Fibroblast of upper back skin (primary cell): ENCODE measurements around the gene UBE2D2.

Experiments
- DNase-seq: peaks from one replicate; pipeline ENCODE4 v3.0.0-alpha.2; 2013

Gene UBE2D2

DNA sequence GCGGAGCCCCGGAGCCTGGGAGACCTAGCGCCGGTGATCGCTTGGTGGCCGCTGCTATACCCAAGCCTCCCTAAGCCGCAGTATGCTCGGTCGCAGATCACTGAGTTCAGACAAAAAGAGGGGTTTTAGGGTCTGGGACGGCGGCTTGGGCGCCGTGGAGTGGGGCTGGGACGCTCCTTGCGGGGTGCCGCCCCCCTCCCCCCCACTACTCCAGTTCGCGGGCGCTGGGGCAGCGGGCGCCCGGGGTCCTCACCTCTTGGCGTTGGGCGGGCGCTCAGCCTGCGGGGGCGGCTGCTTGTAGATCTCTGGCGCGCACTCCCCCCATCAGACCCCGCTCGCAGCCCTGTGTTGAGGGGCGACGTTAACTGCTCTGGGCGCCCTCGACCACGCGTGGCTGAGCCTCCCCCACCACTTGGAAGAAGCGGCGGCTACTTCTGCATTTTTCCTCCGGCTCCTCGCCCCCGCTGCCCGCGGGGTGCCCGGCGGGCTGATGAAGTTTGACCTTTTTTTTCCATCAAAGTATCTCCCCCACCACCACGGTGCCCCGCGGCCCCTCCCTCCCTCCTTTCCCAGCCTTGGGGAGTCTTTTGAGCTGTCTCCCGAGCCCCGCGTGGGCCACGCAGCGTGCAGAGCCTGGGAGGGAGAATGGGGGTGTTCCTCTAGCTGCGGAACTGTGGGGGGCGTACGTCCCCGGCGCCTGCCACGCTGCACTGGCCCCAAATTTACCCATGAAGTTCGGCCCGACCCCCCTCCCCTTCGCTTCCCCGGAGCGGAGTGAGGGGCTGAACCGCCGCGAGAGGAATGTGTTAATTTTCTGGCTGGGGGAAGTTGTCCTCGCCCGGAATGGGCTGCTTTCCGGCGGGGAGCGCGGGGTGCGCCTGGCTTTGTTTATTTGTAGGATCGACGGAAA lies 88.2 kb downstream of the UBE2D2 start:
- peak; percentile 16 for DNase-seq

DNA sequence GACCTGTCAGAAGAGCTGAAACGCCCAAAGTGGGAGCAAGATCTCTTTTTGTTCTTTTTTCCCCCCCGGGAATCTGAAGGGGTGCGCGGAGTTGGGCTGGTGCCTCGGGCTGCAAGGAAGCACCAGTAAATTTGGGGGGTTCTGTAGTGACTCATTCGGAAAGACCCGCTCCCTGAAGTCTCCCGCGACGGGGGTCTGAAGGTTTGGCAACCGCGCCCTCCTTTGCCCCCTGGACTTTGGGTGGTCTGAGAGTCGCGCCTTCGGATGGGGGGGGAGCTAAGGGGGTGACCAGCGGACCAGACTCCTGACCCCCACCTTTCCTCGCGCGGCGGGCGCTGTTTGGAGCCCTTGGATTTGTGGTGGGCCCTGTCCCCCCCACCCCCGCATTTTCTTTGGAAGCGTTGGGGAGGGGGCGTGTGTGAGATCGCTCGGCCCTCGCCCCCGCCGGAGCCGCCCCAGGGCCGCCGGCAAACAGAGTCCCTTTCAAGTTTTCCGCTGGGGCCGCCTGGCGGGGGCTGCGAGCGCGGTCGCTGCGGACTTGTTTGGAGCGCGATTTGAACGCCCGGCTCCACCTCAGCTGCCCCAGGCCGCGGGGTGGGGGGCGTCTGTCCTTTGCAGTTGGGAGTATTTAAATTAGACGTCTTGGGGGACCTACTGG lies 89.0 kb downstream of the UBE2D2 start:
- DNase-seq = no peak

DNA sequence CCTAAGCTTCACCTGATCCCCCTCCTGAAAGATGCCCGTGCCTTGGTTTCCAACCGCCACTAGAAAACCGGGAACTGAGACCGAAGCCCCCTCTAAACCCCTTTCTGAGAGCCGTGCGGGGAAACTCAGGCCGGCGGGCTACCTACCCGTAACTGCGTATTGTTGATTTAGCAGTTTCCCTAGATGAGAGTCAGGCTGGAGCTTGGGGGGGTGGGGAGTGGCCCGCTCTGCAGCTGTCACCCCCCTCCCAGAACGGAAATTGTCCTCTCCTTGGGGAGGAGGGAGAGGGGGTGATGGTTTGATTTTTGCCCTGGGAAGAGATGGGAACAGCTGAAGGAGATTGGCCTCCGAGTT lies 89.5 kb downstream of the UBE2D2 start:
- DNase-seq = no peak

DNA sequence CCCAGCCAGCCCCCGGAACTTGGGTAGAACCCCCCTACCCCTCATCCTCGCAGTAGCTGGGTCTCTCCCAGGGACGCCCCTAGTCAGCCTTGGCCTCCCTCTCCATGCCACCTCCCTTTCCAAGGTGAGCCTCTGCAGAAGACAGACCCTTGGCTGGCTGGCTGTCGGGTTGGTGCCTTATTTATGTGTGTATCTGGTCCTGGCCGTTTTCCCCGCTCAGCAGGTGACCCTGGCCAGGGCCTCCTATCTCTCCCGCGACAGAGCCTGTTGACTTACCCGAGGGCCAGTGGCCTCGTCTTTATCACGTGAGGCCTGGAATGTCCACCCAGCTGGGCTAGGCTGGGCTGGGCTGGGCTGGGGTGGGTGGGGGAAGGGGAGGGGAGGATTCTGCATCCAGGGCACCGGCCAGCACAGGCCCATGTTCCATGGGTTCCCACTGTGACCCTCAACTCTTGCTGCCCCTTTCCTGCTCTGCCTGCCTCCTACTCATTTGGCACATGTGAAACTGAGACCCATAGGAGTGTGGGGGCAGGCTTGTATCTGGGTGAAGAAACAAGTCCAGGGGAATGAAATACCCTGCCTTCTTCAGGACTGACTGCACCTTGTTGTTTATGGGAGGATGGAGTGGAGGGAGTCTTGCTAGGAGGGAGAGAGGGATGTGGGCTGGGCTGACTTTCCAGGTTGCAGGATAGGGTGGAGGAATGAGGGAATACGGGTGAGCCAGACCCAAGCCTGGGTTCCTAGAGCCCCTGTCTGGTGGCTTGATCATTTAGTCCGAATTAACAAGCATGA lies 90.1 kb downstream of the UBE2D2 start:
- DNase-seq = peak; percentile 10

DNA sequence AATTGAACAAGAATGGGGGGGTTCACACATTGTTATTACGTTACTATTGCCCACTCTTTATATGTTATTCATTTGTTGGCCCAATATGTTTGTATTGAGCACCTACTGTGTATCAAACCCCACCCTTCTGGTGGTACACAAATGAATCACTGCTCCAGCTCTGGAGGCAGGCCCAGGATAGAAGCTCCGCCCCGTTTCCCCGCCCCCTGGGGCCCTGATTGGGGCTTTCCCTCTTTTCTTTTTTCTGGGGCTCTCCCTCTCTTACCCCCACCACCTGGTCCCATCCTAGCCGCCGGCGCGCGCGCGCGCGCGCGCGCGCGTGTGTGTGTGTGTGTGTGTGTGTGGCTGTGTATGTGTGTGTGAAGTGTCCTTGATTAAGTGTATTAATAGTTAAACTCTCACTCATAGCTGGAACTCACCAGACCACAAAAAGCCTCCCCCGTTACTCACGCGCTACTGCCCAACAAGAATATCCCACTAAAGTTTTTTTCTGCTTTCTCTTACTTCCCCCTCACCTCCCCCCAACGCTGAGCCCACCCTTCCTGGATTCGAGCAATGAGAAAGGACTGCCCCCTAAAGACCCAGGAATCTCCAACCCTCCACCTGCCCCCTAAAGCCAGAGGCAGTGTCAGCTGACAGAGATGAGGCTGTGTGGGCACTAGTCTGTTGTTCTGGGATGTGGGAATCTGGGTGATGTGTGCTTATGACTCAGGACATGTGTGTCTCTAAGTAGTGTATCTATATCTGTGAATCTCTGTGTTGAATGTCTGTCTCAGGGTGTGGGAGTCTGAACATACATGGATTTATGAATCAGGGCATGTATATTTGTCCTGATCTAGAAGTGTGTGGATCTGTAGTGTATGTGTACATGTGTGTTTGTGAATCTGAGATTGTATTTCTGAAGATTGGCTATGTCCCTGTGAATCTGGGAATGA lies 91.0 kb downstream of the UBE2D2 start:
- DNase-seq = peak; percentile 84

DNA sequence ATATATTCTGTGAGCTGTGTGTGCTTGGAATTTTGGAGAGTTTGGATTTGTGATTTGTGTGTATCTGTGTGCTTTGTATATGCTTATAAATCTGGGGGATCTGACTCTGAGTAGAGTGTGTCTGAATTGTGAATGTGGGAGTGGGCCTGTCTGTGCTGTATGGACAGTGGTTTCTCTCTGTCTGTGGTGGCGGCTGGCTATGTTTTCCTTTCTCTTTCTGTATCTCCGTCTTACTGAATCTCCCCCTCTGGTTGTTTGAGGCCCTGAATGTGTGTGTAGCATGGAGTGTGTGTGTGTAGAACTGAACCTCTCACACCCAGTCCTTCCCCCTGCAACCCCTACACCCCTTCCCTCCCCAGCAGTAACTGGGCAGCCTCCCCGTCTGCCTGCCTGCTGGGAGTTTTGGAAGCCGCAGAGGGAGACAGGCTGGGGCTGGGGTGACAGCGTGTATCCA lies 91.7 kb downstream of the UBE2D2 start:
- DNase-seq = peak; percentile 23

DNA sequence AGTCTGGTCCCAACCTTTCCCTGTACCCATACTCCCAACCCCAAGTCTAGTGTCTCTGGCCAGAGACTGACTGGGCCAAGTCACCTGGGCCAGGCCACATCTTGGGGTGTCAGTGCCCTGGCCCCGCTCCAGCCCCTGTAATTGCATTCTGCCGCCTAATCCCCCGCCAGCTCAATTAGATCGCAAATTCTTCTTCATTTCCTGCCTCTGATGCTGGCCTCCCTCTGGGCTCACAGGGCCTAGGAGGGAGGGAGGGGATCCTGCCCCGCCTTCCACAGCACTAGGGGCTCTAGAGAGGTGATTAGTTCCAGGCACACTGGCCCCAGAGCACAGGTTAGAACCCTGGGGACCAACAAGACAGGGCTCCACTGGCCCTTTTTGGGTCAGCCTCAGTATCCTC lies 92.5 kb downstream of the UBE2D2 start:
- DNase-seq = no peak

DNA sequence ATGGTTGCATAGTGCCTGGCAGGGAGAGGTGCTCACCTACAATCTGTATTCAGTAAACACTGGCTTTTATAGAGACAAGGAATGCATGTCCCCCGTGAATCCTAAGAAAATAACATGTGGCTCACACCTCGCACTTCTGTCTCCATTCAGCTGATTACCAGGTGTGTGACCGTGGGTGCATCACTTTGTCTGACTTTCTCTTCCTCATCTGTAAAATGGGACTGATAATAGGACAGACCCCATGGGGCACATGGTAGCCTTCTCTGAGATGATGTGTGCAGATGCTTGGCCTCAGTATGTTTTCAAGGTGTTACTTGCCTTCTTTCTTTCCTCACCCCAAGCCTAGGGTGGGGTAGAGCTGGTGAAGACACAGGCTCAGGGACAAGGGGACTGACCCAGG lies 93.3 kb downstream of the UBE2D2 start:
- DNase-seq = no peak

DNA sequence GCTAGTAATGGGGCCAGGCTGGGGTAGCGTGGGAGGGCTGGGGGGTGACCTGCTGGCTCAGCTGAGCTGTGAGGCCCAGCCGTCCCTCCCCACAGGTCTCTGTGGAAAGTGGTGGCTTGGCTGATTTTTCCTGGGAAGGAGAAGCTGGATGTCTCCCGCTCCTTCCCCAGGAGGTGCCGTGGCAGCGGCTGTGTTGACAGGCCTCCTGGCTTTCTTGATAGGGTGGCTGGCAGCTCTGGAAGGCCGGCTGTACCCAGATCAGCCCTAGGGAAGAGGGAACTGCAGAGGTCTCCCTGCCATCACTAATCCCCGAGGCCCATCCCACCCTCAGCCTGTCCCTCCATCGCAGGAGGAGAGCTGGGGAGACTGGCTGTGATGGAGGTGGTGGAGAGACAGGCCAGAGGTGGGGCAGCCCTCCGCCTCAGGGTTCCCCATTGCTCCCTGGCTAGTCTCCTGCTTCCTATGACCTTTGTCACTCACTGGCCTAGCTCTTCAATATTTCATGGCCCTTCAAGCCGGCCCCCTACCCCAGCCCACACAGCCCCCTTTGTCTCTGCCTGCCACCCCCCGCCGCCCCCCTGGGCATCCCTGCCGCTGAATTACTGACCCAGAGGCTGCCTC lies 93.8 kb downstream of the UBE2D2 start:
- no peak for DNase-seq

DNA sequence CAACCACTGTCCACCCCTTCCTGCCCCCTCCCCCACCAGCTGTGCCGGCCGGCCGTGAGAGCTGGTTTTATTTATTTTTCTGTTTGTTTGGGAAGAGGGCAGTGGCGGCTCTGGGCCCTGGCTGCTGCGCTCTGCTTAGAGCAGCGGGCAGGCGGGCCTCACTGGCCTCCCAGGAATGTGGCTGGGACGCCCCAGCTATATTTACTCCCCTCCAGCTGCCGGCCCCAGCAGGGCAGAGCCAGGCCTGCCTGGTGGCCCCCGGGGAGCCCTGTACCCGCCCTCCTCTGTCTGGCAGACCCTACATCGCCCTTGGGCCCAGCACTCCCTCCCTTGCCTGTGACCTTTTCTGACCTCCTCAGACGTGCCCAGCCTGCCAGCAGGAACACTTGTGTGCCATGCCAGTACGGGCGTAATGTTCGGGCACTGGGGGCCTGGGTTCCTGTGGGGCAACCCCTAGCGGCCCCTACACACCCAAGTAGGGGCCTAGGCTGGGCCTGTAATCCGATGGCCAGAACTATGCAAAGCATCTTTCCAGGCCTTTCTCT lies 94.7 kb downstream of the UBE2D2 start:
- peak; percentile 31 for DNase-seq

DNA sequence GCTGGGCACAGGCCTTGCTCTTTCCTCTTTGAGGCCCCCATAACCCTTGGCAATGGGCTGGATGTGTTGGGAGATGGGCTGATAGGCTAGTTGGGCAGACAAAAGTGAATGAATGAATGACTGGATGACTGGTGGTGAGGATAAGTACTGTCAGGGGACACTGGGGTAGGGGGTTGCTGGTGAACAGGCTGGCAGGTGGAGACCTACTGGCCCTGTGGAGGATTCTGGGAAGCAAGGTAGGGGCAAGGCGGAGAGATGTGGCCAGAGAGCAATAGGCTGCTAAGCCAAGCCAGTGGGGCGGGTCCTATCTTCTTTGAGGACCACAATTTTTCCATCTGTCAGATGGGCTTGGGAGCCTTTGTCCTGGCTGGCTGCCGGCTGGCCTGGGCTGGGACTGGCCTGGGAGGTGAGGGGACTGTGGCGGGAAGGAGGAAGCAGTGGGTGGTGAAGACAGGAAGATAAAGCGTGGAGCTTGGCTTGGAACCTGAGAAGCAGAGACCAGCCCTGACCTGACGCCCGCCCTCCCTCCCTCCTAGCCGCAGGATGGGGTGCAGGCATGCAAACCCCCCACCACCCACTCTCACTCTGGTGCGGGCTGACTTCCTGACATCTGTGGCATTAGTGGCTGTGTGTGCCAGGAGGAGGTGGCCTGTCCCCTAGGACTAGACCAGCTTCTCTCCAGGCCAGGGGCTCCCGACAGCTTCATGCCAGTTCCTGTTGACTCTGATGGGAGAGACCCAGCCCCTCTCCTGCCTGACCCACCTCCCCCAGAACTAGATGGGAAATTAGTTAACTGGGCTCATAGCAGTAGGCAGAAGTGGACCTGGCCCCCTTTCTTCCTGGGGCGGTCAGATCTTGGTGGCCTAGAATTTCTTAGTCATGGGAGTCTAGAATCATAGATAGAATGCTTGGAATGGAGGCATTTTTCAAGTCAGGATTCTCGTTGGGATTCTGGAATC lies 96.5 kb downstream of the UBE2D2 start:
- peak; percentile 55 for DNase-seq

DNA sequence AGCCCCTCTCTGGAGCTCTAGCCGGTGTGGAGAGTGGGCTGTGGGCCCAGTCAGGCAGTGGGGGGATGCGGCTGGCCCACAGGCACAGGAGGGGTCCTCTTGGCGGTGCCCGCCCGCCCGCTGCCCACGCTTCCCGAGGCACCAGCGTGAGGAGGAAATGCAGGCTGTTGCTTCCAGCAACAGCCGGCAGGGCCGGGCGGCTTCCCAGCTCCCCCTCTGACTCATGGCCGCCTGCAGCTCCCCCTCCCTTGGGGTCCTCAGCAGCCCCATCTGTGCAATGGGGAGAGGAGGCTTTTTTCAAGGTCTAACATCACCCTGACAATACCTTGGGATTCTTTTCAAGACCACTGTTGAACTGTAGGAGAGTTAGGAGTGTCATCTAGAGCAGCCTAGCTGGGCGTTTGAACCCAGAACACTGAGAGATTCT lies 97.4 kb downstream of the UBE2D2 start:
- DNase-seq = peak; percentile 50

DNA sequence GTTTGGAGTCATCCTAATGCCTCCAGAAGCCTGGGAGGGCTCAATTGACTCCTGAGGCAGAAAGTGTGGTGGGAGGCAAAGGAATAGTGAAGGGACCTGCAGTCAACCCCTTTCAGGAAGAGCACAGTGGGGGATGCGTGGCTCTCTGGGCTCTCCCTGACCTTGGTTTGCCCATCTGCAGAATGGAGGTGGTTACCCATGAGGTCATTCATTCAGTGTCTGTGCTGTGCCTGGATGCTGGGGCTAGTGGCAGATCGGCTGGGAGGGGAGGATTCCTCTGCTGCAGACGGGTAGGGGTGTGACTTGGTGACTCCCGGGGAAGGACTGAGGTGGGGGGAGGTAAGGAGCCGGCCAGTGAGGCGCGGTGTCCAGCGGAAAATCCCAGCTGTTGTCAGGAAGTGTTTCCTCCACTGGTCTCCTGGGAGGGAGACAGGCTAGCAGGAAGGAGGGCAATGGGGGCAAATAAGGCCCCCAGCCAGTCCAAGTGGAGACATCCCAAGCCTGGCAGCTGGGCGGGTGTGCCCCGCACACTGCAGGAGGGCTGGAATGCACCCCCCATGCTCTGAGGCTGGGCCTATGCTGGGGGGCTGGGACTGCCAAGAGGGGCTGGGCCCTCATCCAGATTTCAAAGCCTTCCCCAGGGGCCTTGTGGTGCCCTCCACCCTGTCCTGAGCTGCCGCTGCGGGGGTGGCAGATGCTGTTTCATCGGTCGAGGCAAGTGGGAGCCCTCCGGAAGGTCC lies 98.0 kb downstream of the UBE2D2 start:
- peak; percentile 79 for DNase-seq

DNA sequence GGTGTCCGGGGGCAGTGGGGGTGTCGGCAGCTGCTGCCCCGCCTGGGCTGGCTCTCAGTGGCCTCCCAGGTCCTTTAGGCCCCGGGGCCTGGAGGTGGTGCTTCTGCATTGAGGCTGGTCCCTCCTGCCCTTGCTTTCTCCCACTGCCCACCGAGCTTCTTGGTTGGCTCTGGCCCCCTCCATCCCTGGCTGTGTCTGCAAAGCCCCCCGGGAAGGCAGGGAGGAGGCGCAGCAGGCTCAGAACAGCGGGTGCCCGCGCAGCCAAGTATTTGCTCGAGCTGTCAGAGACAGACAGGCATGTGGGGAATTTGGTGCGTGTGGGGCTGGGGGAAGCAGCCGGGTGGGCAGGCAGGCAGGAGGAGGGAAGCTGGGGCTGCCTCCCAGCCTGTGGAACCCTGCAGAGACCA lies 98.6 kb downstream of the UBE2D2 start:
- peak; percentile 80 for DNase-seq

DNA sequence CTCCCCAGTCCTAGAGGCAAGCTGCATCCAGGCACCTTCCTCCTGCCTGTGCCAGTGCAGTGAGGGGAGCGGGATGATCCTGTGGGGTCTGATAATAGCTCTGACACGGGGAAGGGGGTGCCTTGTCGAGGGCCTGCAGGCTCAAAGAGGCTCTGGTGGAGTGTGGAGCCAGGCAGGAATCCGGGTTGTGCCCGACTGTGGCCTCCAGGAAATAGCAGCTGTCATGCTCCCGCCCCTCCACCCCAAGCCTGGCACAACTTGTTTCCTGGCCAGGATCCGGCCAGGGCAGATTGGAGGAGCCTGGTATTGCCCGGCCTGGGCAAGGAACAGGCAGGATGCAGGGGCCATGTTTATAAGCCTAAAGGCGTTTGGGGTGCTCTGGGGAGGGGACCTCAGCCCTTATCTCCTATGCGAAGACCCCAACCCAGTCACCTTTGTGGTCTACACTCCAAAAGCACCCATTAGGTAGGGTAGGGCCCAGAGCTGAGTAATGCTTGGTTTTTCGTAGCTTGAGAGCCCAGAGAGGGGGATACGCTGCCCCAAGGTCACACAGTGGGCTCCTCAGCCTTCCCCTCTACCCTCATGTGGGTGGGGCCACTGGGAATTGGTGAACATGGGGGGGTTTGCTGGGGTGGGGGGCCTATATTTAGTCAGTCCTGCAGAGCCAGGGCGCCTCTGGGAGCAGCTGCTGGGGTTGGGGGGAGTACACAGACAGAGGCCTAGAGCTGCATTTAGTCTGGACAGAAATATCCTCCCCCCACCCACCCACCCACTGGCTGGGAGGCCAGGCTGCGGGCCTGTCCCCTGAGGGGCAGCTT lies 99.2 kb downstream of the UBE2D2 start:
- DNase-seq = peak; percentile 25

DNA sequence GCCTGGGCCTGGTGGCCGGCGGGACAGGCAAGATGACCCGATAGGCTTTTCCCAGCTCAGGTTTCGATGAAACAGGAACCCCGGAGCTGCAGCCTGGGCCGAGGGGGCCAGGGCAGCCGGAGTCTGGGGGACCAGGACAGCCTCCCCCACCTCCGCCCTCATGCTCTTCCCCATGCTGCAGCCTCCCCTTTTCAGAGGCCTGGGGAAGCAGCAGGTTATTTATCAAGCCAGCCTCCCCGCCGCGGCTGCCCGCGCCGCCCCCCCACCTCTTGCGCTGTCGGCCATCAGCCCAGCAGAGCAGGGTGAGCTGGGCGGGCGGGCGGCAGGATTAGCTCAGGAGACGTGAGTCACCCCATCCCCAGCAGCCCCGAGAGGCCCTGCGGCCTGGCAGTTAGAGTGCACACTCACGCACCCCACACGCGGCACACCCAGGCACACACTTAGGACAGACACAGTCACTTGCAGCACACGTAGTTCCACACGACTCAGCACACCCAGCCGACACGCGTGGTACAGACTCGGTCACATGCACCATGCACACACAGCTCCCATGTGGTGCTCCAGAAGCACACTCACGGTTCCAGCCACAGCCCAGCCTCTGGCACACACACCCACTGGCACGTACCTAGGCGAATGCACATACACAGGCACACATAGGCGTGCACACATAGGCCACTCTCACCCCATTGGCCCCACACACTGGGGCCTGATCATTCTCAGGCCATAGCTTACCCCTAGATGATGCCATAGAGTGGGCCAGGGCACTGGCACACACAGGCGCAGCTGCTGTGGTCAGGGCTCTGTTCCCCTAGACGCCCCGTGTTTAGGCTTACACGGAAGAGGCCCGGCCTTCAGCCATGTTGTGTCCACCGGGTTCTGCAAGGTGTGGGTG lies 100.0 kb downstream of the UBE2D2 start:
- peak; percentile 96 for DNase-seq

DNA sequence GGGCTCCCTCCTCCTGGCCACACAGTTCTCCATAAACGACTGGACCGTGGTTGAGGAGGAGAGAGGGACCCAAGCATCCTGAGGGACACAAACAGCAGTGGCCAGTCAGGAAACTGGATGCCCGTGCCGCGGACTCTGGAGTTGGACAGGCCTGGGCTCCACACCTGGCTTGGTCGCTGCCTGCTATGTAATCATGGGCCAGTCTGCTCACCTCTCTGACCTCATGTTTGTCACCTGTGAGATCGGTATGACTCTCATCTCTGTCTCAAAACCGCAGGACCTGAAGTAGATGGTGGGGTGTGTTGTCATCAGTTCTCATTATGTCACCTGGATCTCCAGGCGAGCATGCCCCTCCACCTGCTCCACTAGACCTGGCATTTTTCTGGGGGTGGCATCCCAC lies 101.5 kb downstream of the UBE2D2 start:
- no peak for DNase-seq
